ENCODE data around the gene DNAAF3.
"Not testable (repeated sequence)": the region's sequence is repeated elsewhere in the genome, so short reads cannot be mapped to it uniquely, and the experiment has no call there.

Gene DNAAF3

GRCh38 chr19:55173186-55173713, 6.8 kb upstream of the DNAAF3 start:
- Histone ChIP-seq H3K27ac (ENCODE audit: poor library complexity, severe bottlenecking) (peak overlapping the region; percentile 78), H3K36me3 (ENCODE audit: low read depth) (no peaks in the 10 kb centered on the region)

GRCh38 chr19:55172741-55173140, 6.3 kb upstream of the DNAAF3 start:
- DNase-seq (ENCODE audit: low spot score) = no peak
- no peak for TF ChIP-seq CTCF (IDR thresholded peaks at IDR 0.05; ENCODE audit: poor library complexity, severe bottlenecking)
- Histone ChIP-seq H3K27ac (ENCODE audit: poor library complexity, severe bottlenecking) (peak overlapping the region; percentile 78), H3K36me3 (ENCODE audit: low read depth) (no peaks in the 10 kb centered on the region), H3K27me3 (ENCODE audit: insufficient read depth, poor library complexity, severe bottlenecking) (no peaks in the 10 kb centered on the region), H3K9me3 (ENCODE audit: severe bottlenecking) (no peaks in the 10 kb centered on the region), H3K4me1 (ENCODE audit: insufficient read depth, poor library complexity, severe bottlenecking) (peaks cover 2% of the 10 kb centered on the region), H3K4me3 (ENCODE audit: severe bottlenecking) (peak overlapping the region; percentile 39)
- ATAC-seq (ENCODE audit: low read depth) = peak; percentile 40; the same call in 2 of the 3 replicates

More at GRCh38 chr19:55173186-55173713, 6.8 kb upstream of the DNAAF3 start:
- ATAC-seq (ENCODE audit: low read depth) (peak; percentile 1; the same call in 2 of the 3 replicates), DNase-seq (ENCODE audit: low spot score) (no peak)
- Histone ChIP-seq H3K9me3 (ENCODE audit: severe bottlenecking) (no peaks in the 10 kb centered on the region), H3K27me3 (ENCODE audit: insufficient read depth, poor library complexity, severe bottlenecking) (no peaks in the 10 kb centered on the region), H3K4me3 (ENCODE audit: severe bottlenecking) (peak overlapping the region; percentile 39), H3K4me1 (ENCODE audit: insufficient read depth, poor library complexity, severe bottlenecking) (peaks cover 2% of the 10 kb centered on the region)
- TF ChIP-seq CTCF (IDR thresholded peaks at IDR 0.05; ENCODE audit: poor library complexity, severe bottlenecking) = no peak

- not testable (repeated sequence) for ATAC-seq (ENCODE audit: low read depth); H3K36me3 ChIP-seq (ENCODE audit: low read depth); H3K9me3 ChIP-seq (ENCODE audit: severe bottlenecking); DNase-seq (ENCODE audit: low spot score); H3K27me3 ChIP-seq (ENCODE audit: insufficient read depth, poor library complexity, severe bottlenecking); H3K4me1 ChIP-seq (ENCODE audit: insufficient read depth, poor library complexity, severe bottlenecking)
- H3K27ac ChIP-seq (ENCODE audit: poor library complexity, severe bottlenecking) = peak overlapping the region; percentile 78
- H3K4me3 ChIP-seq (ENCODE audit: severe bottlenecking) = peak overlapping the region; percentile 39
Measured at GRCh38 chr19:55172318-55172717, 5.9 kb upstream of the DNAAF3 start.

- no peak for DNase-seq (ENCODE audit: low spot score)
- Histone ChIP-seq H3K27ac (ENCODE audit: poor library complexity, severe bottlenecking) (no peak overlapping the region), H3K27me3 (ENCODE audit: insufficient read depth, poor library complexity, severe bottlenecking) (no peaks in the 10 kb centered on the region)
Measured at GRCh38 chr19:55171440-55171839, 5.0 kb upstream of the DNAAF3 start.

GRCh38 chr19:55169136-55169535, 2.7 kb upstream of the DNAAF3 start:
- H3K36me3 ChIP-seq (ENCODE audit: low read depth) = no peaks in the 10 kb centered on the region
- no peak for TF ChIP-seq CTCF (IDR thresholded peaks at IDR 0.05; ENCODE audit: poor library complexity, severe bottlenecking)
- H3K27ac ChIP-seq (ENCODE audit: poor library complexity, severe bottlenecking) = no peak overlapping the region
- H3K27me3 ChIP-seq (ENCODE audit: insufficient read depth, poor library complexity, severe bottlenecking) = no peaks in the 10 kb centered on the region
- no peak for DNase-seq (ENCODE audit: low spot score)
- no peak overlapping the region for H3K4me3 ChIP-seq (ENCODE audit: severe bottlenecking)
- no peaks in the 10 kb centered on the region for H3K9me3 ChIP-seq (ENCODE audit: severe bottlenecking)
- H3K4me1 ChIP-seq (ENCODE audit: insufficient read depth, poor library complexity, severe bottlenecking) = peaks cover 2% of the 10 kb centered on the region
- no peak for ATAC-seq (ENCODE audit: low read depth)

More at GRCh38 chr19:55171440-55171839, 5.0 kb upstream of the DNAAF3 start:
- TF ChIP-seq CTCF (IDR thresholded peaks at IDR 0.05; ENCODE audit: poor library complexity, severe bottlenecking) = no peak
- H3K4me3 ChIP-seq (ENCODE audit: severe bottlenecking) = no peak overlapping the region
- no peaks in the 10 kb centered on the region for H3K9me3 ChIP-seq (ENCODE audit: severe bottlenecking)
- H3K4me1 ChIP-seq (ENCODE audit: insufficient read depth, poor library complexity, severe bottlenecking) = peaks cover 2% of the 10 kb centered on the region
- ATAC-seq (ENCODE audit: low read depth) = no peak
- H3K36me3 ChIP-seq (ENCODE audit: low read depth) = no peaks in the 10 kb centered on the region
